Measurements from ENCODE around the gene IFIT3.

DNA sequence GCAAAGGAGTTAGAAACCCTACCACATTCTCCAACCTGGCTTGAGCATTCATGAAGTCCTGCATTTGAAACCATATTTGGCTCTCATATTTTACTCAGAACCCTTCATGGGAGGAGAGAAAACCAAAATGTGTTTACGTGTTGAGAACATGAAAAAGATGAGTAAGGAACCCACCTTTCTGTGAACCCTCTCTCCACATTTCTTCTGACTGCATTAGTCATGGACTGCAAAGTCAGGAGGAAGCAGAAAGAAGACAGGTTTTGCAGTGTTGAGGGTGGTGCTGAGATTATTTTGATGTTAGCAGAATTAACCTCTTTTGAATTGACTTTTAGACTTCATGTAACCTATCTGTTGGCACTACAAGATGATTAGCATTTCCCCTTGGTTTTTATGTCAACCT is 55.0 kb downstream of the IFIT3 start:
- TF ChIP-seq, protein P1, sequence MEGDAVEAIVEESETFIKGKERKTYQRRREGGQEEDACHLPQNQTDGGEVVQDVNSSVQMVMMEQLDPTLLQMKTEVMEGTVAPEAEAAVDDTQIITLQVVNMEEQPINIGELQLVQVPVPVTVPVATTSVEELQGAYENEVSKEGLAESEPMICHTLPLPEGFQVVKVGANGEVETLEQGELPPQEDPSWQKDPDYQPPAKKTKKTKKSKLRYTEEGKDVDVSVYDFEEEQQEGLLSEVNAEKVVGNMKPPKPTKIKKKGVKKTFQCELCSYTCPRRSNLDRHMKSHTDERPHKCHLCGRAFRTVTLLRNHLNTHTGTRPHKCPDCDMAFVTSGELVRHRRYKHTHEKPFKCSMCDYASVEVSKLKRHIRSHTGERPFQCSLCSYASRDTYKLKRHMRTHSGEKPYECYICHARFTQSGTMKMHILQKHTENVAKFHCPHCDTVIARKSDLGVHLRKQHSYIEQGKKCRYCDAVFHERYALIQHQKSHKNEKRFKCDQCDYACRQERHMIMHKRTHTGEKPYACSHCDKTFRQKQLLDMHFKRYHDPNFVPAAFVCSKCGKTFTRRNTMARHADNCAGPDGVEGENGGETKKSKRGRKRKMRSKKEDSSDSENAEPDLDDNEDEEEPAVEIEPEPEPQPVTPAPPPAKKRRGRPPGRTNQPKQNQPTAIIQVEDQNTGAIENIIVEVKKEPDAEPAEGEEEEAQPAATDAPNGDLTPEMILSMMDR (conservative IDR thresholded peaks at IDR 0.05; ENCODE audit: low read length), result no peak
- no peak for TF ChIP-seq EZH2phosphoT487 (IDR thresholded peaks at IDR 0.05; ENCODE audit: borderline replicate concordance, low read depth, low read length)
